Measurements from ENCODE around the gene SUPT16H. TPM values are rescaled to one million over a fixed set of nuclear protein-coding genes. Genes with fewer than 3 reads are reported as not detected.

The SUPT16H gene
- polyA plus RNA-seq, 1 donor from 2014 or later = 83.4 TPM

GRCh38 chr14:21395450-21395849 is 11.6 kb upstream of the SUPT16H start:
- TF ChIP-seq, protein P1, sequence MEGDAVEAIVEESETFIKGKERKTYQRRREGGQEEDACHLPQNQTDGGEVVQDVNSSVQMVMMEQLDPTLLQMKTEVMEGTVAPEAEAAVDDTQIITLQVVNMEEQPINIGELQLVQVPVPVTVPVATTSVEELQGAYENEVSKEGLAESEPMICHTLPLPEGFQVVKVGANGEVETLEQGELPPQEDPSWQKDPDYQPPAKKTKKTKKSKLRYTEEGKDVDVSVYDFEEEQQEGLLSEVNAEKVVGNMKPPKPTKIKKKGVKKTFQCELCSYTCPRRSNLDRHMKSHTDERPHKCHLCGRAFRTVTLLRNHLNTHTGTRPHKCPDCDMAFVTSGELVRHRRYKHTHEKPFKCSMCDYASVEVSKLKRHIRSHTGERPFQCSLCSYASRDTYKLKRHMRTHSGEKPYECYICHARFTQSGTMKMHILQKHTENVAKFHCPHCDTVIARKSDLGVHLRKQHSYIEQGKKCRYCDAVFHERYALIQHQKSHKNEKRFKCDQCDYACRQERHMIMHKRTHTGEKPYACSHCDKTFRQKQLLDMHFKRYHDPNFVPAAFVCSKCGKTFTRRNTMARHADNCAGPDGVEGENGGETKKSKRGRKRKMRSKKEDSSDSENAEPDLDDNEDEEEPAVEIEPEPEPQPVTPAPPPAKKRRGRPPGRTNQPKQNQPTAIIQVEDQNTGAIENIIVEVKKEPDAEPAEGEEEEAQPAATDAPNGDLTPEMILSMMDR (IDR thresholded peaks at IDR 0.05; ENCODE audit: poor library complexity, severe bottlenecking) = no peak
- TF ChIP-seq EP300 (conservative IDR thresholded peaks at IDR 0.05; ENCODE audit: poor library complexity, severe bottlenecking) (no peak), RAD21 (conservative IDR thresholded peaks at IDR 0.05) (no peak), TAF1 (IDR thresholded peaks at IDR 0.05; ENCODE audit: low read depth) (no peak), SMC3 (conservative IDR thresholded peaks at IDR 0.05; ENCODE audit: poor library complexity) (no peak), POLR2AphosphoS5 (IDR thresholded peaks at IDR 0.05) (no peak), MXI1 (conservative IDR thresholded peaks at IDR 0.05; ENCODE audit: poor library complexity, severe bottlenecking) (no peak), EZH2 (IDR thresholded peaks at IDR 0.05; ENCODE audit: borderline replicate concordance, insufficient read depth, low read length, poor library complexity, severe bottlenecking) (no peak)
- TF ChIP-seq, protein P2, sequence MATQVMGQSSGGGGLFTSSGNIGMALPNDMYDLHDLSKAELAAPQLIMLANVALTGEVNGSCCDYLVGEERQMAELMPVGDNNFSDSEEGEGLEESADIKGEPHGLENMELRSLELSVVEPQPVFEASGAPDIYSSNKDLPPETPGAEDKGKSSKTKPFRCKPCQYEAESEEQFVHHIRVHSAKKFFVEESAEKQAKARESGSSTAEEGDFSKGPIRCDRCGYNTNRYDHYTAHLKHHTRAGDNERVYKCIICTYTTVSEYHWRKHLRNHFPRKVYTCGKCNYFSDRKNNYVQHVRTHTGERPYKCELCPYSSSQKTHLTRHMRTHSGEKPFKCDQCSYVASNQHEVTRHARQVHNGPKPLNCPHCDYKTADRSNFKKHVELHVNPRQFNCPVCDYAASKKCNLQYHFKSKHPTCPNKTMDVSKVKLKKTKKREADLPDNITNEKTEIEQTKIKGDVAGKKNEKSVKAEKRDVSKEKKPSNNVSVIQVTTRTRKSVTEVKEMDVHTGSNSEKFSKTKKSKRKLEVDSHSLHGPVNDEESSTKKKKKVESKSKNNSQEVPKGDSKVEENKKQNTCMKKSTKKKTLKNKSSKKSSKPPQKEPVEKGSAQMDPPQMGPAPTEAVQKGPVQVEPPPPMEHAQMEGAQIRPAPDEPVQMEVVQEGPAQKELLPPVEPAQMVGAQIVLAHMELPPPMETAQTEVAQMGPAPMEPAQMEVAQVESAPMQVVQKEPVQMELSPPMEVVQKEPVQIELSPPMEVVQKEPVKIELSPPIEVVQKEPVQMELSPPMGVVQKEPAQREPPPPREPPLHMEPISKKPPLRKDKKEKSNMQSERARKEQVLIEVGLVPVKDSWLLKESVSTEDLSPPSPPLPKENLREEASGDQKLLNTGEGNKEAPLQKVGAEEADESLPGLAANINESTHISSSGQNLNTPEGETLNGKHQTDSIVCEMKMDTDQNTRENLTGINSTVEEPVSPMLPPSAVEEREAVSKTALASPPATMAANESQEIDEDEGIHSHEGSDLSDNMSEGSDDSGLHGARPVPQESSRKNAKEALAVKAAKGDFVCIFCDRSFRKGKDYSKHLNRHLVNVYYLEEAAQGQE (IDR thresholded peaks at IDR 0.05; ENCODE audit: borderline replicate concordance) = no peak
- H3K36me3 ChIP-seq (ENCODE audit: insufficient read depth, low read length) = peaks cover 7% of the 10 kb centered on the region
- H3K4me3 ChIP-seq (ENCODE audit: low read length) = no peak overlapping the region
- no peak overlapping the region for H3K27ac ChIP-seq (ENCODE audit: low read length)
- no peaks in the 10 kb centered on the region for H3K79me2 ChIP-seq (replicated peaks; ENCODE audit: insufficient read depth, low read length)
- H2AFZ ChIP-seq (ENCODE audit: low read depth, low read length) = no peak overlapping the region
- H3K9ac ChIP-seq (ENCODE audit: low read length) = no peak overlapping the region
- no peak overlapping the region for H3K4me2 ChIP-seq (ENCODE audit: low read length)
- H3K27me3 ChIP-seq (ENCODE audit: insufficient read depth, low read depth, low read length) = no peaks in the 10 kb centered on the region
- H4K20me1 ChIP-seq (ENCODE audit: insufficient read depth) = no peaks in the 10 kb centered on the region
- no peaks in the 10 kb centered on the region for H3K9me2 ChIP-seq (ENCODE audit: insufficient read depth, low read length)
- H3K9me3 ChIP-seq (ENCODE audit: low read length) = no peaks in the 10 kb centered on the region
- H3F3A ChIP-seq (ENCODE audit: insufficient read depth, low read length, poor library complexity, severe bottlenecking) = no peaks in the 10 kb centered on the region

- Histone ChIP-seq H3K4me3 (ENCODE audit: low read length) (no peak overlapping the region), H3K36me3 (ENCODE audit: insufficient read depth, low read length) (no peaks in the 10 kb centered on the region), H4K20me1 (ENCODE audit: insufficient read depth) (no peaks in the 10 kb centered on the region), H3K4me2 (ENCODE audit: low read length) (no peak overlapping the region), H2AFZ (ENCODE audit: low read depth, low read length) (no peak overlapping the region), H3K9ac (ENCODE audit: low read length) (no peak overlapping the region), H3K9me2 (ENCODE audit: insufficient read depth, low read length) (no peaks in the 10 kb centered on the region), H3K27me3 (ENCODE audit: insufficient read depth, low read depth, low read length) (no peaks in the 10 kb centered on the region), H3K9me3 (ENCODE audit: low read length) (no peaks in the 10 kb centered on the region), H3F3A (ENCODE audit: insufficient read depth, low read length, poor library complexity, severe bottlenecking) (peaks cover 4% of the 10 kb centered on the region), H3K27ac (ENCODE audit: low read length) (no peak overlapping the region), H3K79me2 (replicated peaks; ENCODE audit: insufficient read depth, low read length) (peaks cover 33% of the 10 kb centered on the region)
- no peak for TF ChIP-seq SMC3 (conservative IDR thresholded peaks at IDR 0.05; ENCODE audit: poor library complexity)
- TF ChIP-seq, protein P1 (IDR thresholded peaks at IDR 0.05; ENCODE audit: poor library complexity, severe bottlenecking) = no peak
- TF ChIP-seq EP300 (conservative IDR thresholded peaks at IDR 0.05; ENCODE audit: poor library complexity, severe bottlenecking) = no peak
- no peak for TF ChIP-seq TAF1 (IDR thresholded peaks at IDR 0.05; ENCODE audit: low read depth)
- TF ChIP-seq RAD21 (conservative IDR thresholded peaks at IDR 0.05) = no peak
- no peak for TF ChIP-seq EZH2 (IDR thresholded peaks at IDR 0.05; ENCODE audit: borderline replicate concordance, insufficient read depth, low read length, poor library complexity, severe bottlenecking)
- TF ChIP-seq POLR2AphosphoS5 (IDR thresholded peaks at IDR 0.05) = no peak
- TF ChIP-seq MXI1 (conservative IDR thresholded peaks at IDR 0.05; ENCODE audit: poor library complexity, severe bottlenecking) = no peak
- TF ChIP-seq, protein P2 (IDR thresholded peaks at IDR 0.05; ENCODE audit: borderline replicate concordance) = no peak
Measured at GRCh38 chr14:21385188-21385904, 1.5 kb upstream of the SUPT16H start.
